Activated T-cell treated with anti-CD3 and anti-CD28 coated beads, Interleukin-2, amount 50 U/mL, for 48 hours (primary cell): ENCODE data around the gene QRFP.

ENCODE experiments used
- DNase-seq, 2 experiments: peaks; one replicate each; pipeline ENCODE4 v3.0.0-alpha.2; 2020

Gene QRFP

GRCh38 chr9:130890870-130891687 is 5.5 kb downstream of the QRFP start:
- DNase-seq: no peak

- DNase-seq: no peak
These were observed 6.5 kb downstream of the QRFP start for GRCh38 chr9:130890124-130890523.

GRCh38 chr9:130888146-130888885 is 8.3 kb downstream of the QRFP start:
- DNase-seq: no peak

GRCh38 chr9:130887494-130888144 is 9.0 kb downstream of the QRFP start:
- DNase-seq: no peak

- DNase-seq: no peak
These were observed 9.6 kb downstream of the QRFP start for GRCh38 chr9:130886981-130887380.

GRCh38 chr9:130885484-130886375 is 10.9 kb downstream of the QRFP start:
- DNase-seq: no peak

- no peak for DNase-seq
These were observed 11.8 kb downstream of the QRFP start for GRCh38 chr9:130884542-130885483.

GRCh38 chr9:130884111-130884531 is 12.5 kb downstream of the QRFP start:
- no peak for DNase-seq

- DNase-seq: no peak
These were observed 13.1 kb downstream of the QRFP start for GRCh38 chr9:130883479-130883878.

GRCh38 chr9:130882696-130883225 is 13.9 kb downstream of the QRFP start:
- DNase-seq: no peak

GRCh38 chr9:130881516-130881915 is 15.1 kb downstream of the QRFP start:
- no peak for DNase-seq

GRCh38 chr9:130880599-130881220 is 15.9 kb downstream of the QRFP start:
- DNase-seq: no peak

- DNase-seq: no peak
These were observed 16.7 kb downstream of the QRFP start for GRCh38 chr9:130879863-130880411.

GRCh38 chr9:130878295-130878694 is 18.3 kb downstream of the QRFP start:
- DNase-seq: no peak

GRCh38 chr9:130877300-130877699 is 19.3 kb downstream of the QRFP start:
- no peak for DNase-seq

- DNase-seq: no peak
These were observed 21.8 kb downstream of the QRFP start for GRCh38 chr9:130874783-130875182.

GRCh38 chr9:130873966-130874365 is 22.6 kb downstream of the QRFP start:
- no peak for DNase-seq

- no peak for DNase-seq
These were observed 23.6 kb downstream of the QRFP start for GRCh38 chr9:130872912-130873503.

- no peak for DNase-seq
These were observed 24.1 kb downstream of the QRFP start for GRCh38 chr9:130872508-130872907.

- no peak for DNase-seq
These were observed 24.5 kb downstream of the QRFP start for GRCh38 chr9:130872093-130872492.
